Neuronal stem cell (in vitro differentiated cells): ENCODE measurements around the gene LIN7B.
A peak's percentile ranks its signal among the peaks of the same experiment; 100 is the strongest.

Source experiments
- DNase-seq: peaks from one replicate; pipeline ENCODE4 v3.0.0-alpha.2; 2013; ENCODE audit warnings: low spot score
- H2AFZ ChIP-seq: one replicate; pipeline ENCODE4 v1.6.1; 2013; ENCODE audit warnings: mild to moderate bottlenecking, low read length, inconsistent platforms
- H2AK5ac ChIP-seq: 2 replicates; pipeline ENCODE4 v1.6.1; 2013; ENCODE audit warnings: low read depth, mild to moderate bottlenecking, inconsistent platforms, low read length, moderate library complexity, mixed read lengths
- H2BK120ac ChIP-seq: 2 replicates; pipeline ENCODE4 v1.6.1; 2013; ENCODE audit warnings: low read depth, mild to moderate bottlenecking, inconsistent platforms, low read length, moderate library complexity, mixed read lengths
- H2BK12ac ChIP-seq: one replicate; pipeline ENCODE4 v1.6.1; 2013; ENCODE audit warnings: low read length, inconsistent platforms
- H2BK15ac ChIP-seq: 2 replicates; pipeline ENCODE4 v1.6.1; 2013; ENCODE audit warnings: mild to moderate bottlenecking, low read length, inconsistent platforms, mixed read lengths
- H2BK5ac ChIP-seq: one replicate; pipeline ENCODE4 v1.6.1; 2013; ENCODE audit warnings: inconsistent platforms, mild to moderate bottlenecking, low read length, moderate library complexity
- H3K14ac ChIP-seq: one replicate; pipeline ENCODE4 v1.6.1; 2013; ENCODE audit warnings: low read length, inconsistent platforms
- H3K18ac ChIP-seq: 2 replicates; pipeline ENCODE4 v1.6.1; 2013; ENCODE audit warnings: low read length, inconsistent platforms
- H3K23ac ChIP-seq: 2 replicates; pipeline ENCODE4 v1.6.1; 2013; ENCODE audit warnings: low read depth, mild to moderate bottlenecking, mixed read lengths, low read length, inconsistent platforms; ENCODE audit not compliant: poor library complexity
- H3K27ac ChIP-seq: replicated peaks from 3 replicates; pipeline ENCODE4 v1.5.1; 2013; ENCODE audit warnings: low read length, inconsistent platforms
- H3K27me3 ChIP-seq, 3 experiments: 2 replicates each; pipeline ENCODE4 v1.6.1; 2013; ENCODE audit warnings: low read length in 3 of 3, mild to moderate bottlenecking in 2 of 3, inconsistent platforms in 1 of 3, low read depth in 1 of 3, mixed read lengths in 1 of 3, moderate library complexity in 1 of 3; ENCODE audit not compliant: control insufficient read depth in 3 of 3, insufficient read depth in 3 of 3
- H3K36me3 ChIP-seq, 2 donors: replicated peaks in 1 of 2; 2 replicates each; pipeline ENCODE4 v1.6.1; 2013; ENCODE audit warnings: low read length in 2 of 2; ENCODE audit not compliant: control insufficient read depth in 2 of 2, insufficient read depth in 2 of 2
- H3K4ac ChIP-seq: 2 replicates; pipeline ENCODE4 v1.6.1; 2013; ENCODE audit warnings: inconsistent platforms, mild to moderate bottlenecking, low read length, moderate library complexity
- H3K4me1 ChIP-seq, 2 donors: 1 replicate in 1 of 2; 2 replicates in 1 of 2; pipeline ENCODE4 v1.6.1; 2013; ENCODE audit warnings: low read length in 2 of 2, low read depth in 1 of 2; ENCODE audit not compliant: control insufficient read depth in 2 of 2, insufficient read depth in 1 of 2
- H3K4me2 ChIP-seq: one replicate; pipeline ENCODE4 v1.6.1; 2013; ENCODE audit warnings: mild to moderate bottlenecking, low read length, inconsistent platforms; ENCODE audit not compliant: insufficient read depth, poor library complexity, severe bottlenecking
- H3K4me3 ChIP-seq, 2 donors: 2 replicates each; pipeline ENCODE4 v1.5.1; 2013; ENCODE audit warnings: low read length in 2 of 2, mild to moderate bottlenecking in 2 of 2, inconsistent platforms in 1 of 2, moderate library complexity in 1 of 2
- H3K79me1 ChIP-seq: one replicate; pipeline ENCODE4 v1.6.1; 2013; ENCODE audit warnings: low read depth, mild to moderate bottlenecking, inconsistent platforms, low read length, moderate library complexity
- H3K9ac ChIP-seq: one replicate; pipeline ENCODE4 v1.6.1; 2013; ENCODE audit warnings: mild to moderate bottlenecking, low read depth, low read length, inconsistent platforms; ENCODE audit not compliant: poor library complexity
- H3K9me3 ChIP-seq, 2 donors: replicated peaks in 1 of 2; 2 replicates each; pipeline versions ENCODE3 to v1.6.1; 2013; ENCODE audit warnings: low read length in 2 of 2, mild to moderate bottlenecking in 2 of 2, inconsistent platforms in 1 of 2, low read depth in 1 of 2, mixed read lengths in 1 of 2, moderate library complexity in 1 of 2; ENCODE audit not compliant: control insufficient read depth in 2 of 2, insufficient read depth in 1 of 2
- H4K8ac ChIP-seq: one replicate; pipeline ENCODE4 v1.6.1; 2013; ENCODE audit warnings: low read depth, mild to moderate bottlenecking, inconsistent platforms, low read length, moderate library complexity
- H4K91ac ChIP-seq: one replicate; pipeline ENCODE4 v1.6.1; 2013; ENCODE audit warnings: low read length, low read depth, mild to moderate bottlenecking, inconsistent platforms; ENCODE audit not compliant: poor library complexity
- WGBS, 2 donors: extraction: QIAGEN DNeasy Blood & Tissue Kit; methylation state at CpG; one replicate each; pipeline ENCODE4 v1.1.7; 2013; ENCODE audit warnings: missing lambda C conversion rate in 2 of 2, mixed read lengths in 1 of 2; ENCODE audit not compliant: insufficient read length in 2 of 2, insufficient replicate concordance in 1 of 2; ENCODE audit errors: extremely low coverage in 2 of 2; 5-methylcytosine and 5-hydroxymethylcytosine counted together

Gene LIN7B

GRCh38 chr19:49155820-49156346 lies 41.7 kb downstream of the LIN7B start:
- peaks cover 0 to 12% of the 10 kb centered on the region in 2 donors for H3K36me3 ChIP-seq
- H4K91ac ChIP-seq = no peak overlapping the region
- H3K79me1 ChIP-seq = peaks cover 2% of the 10 kb centered on the region
- H3K18ac ChIP-seq = peak overlapping the region; percentile 67
- H2BK15ac ChIP-seq = peak overlapping the region; percentile 64
- H3K27me3 ChIP-seq = peaks cover 0 to 26% (median 0%) of the 10 kb centered on the region in 3 experiments
- no peak overlapping the region for H3K4me2 ChIP-seq
- no peak overlapping the region for H3K4me3 ChIP-seq
- no peak overlapping the region for H4K8ac ChIP-seq
- peaks cover 0 to 2% of the 10 kb centered on the region in 2 donors for H3K9me3 ChIP-seq
- peak overlapping the region; percentile 76 for H2AFZ ChIP-seq
- H3K4ac ChIP-seq = no peak overlapping the region
- peak overlapping the region; percentile 81 for H2AK5ac ChIP-seq
- H2BK5ac ChIP-seq = no peak overlapping the region
- no peak overlapping the region for H3K23ac ChIP-seq
- H2BK120ac ChIP-seq = no peak overlapping the region
- H3K9ac ChIP-seq = no peak overlapping the region
- DNase-seq = no peak
- peaks cover 20% of the 10 kb centered on the region in 2 donors for H3K4me1 ChIP-seq
- H3K14ac ChIP-seq = no peak overlapping the region
- H3K27ac ChIP-seq = no peak overlapping the region
- H2BK12ac ChIP-seq = no peak overlapping the region
- WGBS, 2 donors = no CpG with 5 or more reads among the region's 4 CpGs

GRCh38 chr19:49157445-49158224 lies 43.5 kb downstream of the LIN7B start, which contains the start of gene TRPM4:
TSS of gene TRPM4 (plus strand) at chr19:49157792. CDS start at chr19:49157867, 75 bp downstream.
- peak within 1 kb of the TSS; percentile 53 for H2BK5ac ChIP-seq
- H3K23ac ChIP-seq = peak within 1 kb of the TSS; percentile 99
- peak within 1 kb of the TSS; percentile 72 for H2BK120ac ChIP-seq
- peak within 1 kb of the TSS; percentile 78 for H3K4me2 ChIP-seq
- no CpG with 5 or more reads among the region's 41 CpGs for WGBS, 2 donors
- H3K18ac ChIP-seq = peak within 1 kb of the TSS; percentile 97
- peak within 1 kb of the TSS; percentile 94 for H3K9ac ChIP-seq
- peaks cover 0 to 15% (median 0%) of the 10 kb centered on the region in 3 experiments for H3K27me3 ChIP-seq
- H3K4me1 ChIP-seq = peaks cover 16 to 20% of the 10 kb centered on the region in 2 donors
- no peak within 1 kb of the TSS for H4K91ac ChIP-seq
- no peak within 1 kb of the TSS for H3K27ac ChIP-seq
- H3K14ac ChIP-seq = peak within 1 kb of the TSS; percentile 79
- H2AK5ac ChIP-seq = peak within 1 kb of the TSS; percentile 60
- no peak within 1 kb of the TSS for H2BK12ac ChIP-seq
- H4K8ac ChIP-seq = peak within 1 kb of the TSS; percentile 1
- peaks cover 2% of the 10 kb centered on the region for H3K79me1 ChIP-seq
- peak; percentile 83 for DNase-seq
- peak within 1 kb of the TSS; percentile 94 for H3K4ac ChIP-seq
- peak within 1 kb of the TSS; percentile 91 for H2AFZ ChIP-seq
- peaks cover 0 to 20% of the 10 kb centered on the region in 2 donors for H3K36me3 ChIP-seq
- peak within 1 kb of the TSS; percentile 84 for H2BK15ac ChIP-seq
- peak within 1 kb of the TSS; percentile 92 to 98 for H3K4me3 ChIP-seq
- peaks cover 0 to 2% of the 10 kb centered on the region in 2 donors for H3K9me3 ChIP-seq

- no peak for DNase-seq
- no CpG with 5 or more reads among the region's 13 CpGs for WGBS, 2 donors
These were observed 46.5 kb downstream of the LIN7B start for GRCh38 chr19:49160450-49161189.

More at GRCh38 chr19:49160450-49161189, 46.5 kb downstream of the LIN7B start:
- H3K23ac ChIP-seq = peak overlapping the region; percentile 55
- H3K14ac ChIP-seq = peak overlapping the region; percentile 56
- H3K27ac ChIP-seq = no peak overlapping the region
- H3K36me3 ChIP-seq = peaks cover 0 to 32% of the 10 kb centered on the region in 2 donors
- no peak overlapping the region for H2BK120ac ChIP-seq
- H2AK5ac ChIP-seq = peak overlapping the region; percentile 7
- H2BK5ac ChIP-seq = peak overlapping the region; percentile 87
- no peak overlapping the region for H4K91ac ChIP-seq
- no peak overlapping the region for H2BK15ac ChIP-seq
- no peak overlapping the region for H2AFZ ChIP-seq
- no peaks in the 10 kb centered on the region for H3K9me3 ChIP-seq
- H4K8ac ChIP-seq = no peak overlapping the region
- H3K4me3 ChIP-seq = no peak overlapping the region
- peaks cover 2% of the 10 kb centered on the region for H3K79me1 ChIP-seq
- H3K27me3 ChIP-seq = peaks cover 0 to 12% (median 0%) of the 10 kb centered on the region in 3 experiments
- no peak overlapping the region for H3K4ac ChIP-seq
- no peak overlapping the region for H3K18ac ChIP-seq
- no peak overlapping the region for H3K9ac ChIP-seq
- no peak overlapping the region for H2BK12ac ChIP-seq
- peaks cover 10 to 16% of the 10 kb centered on the region in 2 donors for H3K4me1 ChIP-seq
- H3K4me2 ChIP-seq = no peak overlapping the region
